MM.1S (cell line): ENCODE measurements around the gene CNTNAP2.

Source experiments
- DNase-seq: peaks from one replicate; pipeline ENCODE4 v3.0.0-alpha.2; 2015
- H2AFZ ChIP-seq: fragments of 300-600 bp; sonication (generic); 2 replicates; pipeline ENCODE4 v1.6.0; 2016; ENCODE audit warnings: antibody characterized with exemption, low read length
- H3F3A ChIP-seq: fragments of 300-600 bp; sonication (generic); 2 replicates; pipeline ENCODE4 v1.6.1; 2016; ENCODE audit warnings: mild to moderate bottlenecking, antibody characterized with exemption, low read length, moderate library complexity, mixed read lengths; ENCODE audit not compliant: insufficient read depth
- H3K27ac ChIP-seq: fragments of 300-600 bp; sonication (generic); 2 replicates; pipeline ENCODE4 v1.5.1; 2016; ENCODE audit warnings: mild to moderate bottlenecking, low read length
- H3K27me3 ChIP-seq: fragments of 300-600 bp; sonication (generic); replicated peaks from 2 replicates; pipeline ENCODE4 v1.6.0; 2016; ENCODE audit warnings: low read length; ENCODE audit not compliant: insufficient read depth
- H3K36me3 ChIP-seq: fragments of 300-600 bp; sonication (generic); replicated peaks from 2 replicates; pipeline ENCODE4 v1.6.1; 2016; ENCODE audit warnings: mild to moderate bottlenecking, low read length, mixed read lengths; ENCODE audit not compliant: insufficient read depth
- H3K4me1 ChIP-seq: fragments of 300-600 bp; sonication (generic); 2 replicates; pipeline ENCODE4 v1.6.1; 2016; ENCODE audit warnings: low read length, mixed read lengths
- H3K4me2 ChIP-seq: fragments of 300-600 bp; sonication (generic); 2 replicates; pipeline ENCODE4 v1.6.0; 2016; ENCODE audit warnings: low read depth, low read length
- H3K4me3 ChIP-seq: fragments of 300-600 bp; sonication (generic); 2 replicates; pipeline ENCODE4 v1.5.1; 2016; ENCODE audit warnings: low read length, mixed read lengths
- H3K79me2 ChIP-seq: fragments of 300-600 bp; sonication (generic); 2 replicates; pipeline ENCODE4 v1.6.1; 2016; ENCODE audit warnings: mixed run types, low read length, mixed read lengths
- H3K9ac ChIP-seq: fragments of 300-600 bp; sonication (generic); 2 replicates; pipeline ENCODE4 v1.6.1; 2016; ENCODE audit warnings: low read length, mixed read lengths
- H3K9me2 ChIP-seq: fragments of 300-600 bp; sonication (generic); replicated peaks from 2 replicates; pipeline ENCODE4 v1.6.1; 2016; ENCODE audit warnings: mild to moderate bottlenecking, low read length, mixed read lengths; ENCODE audit not compliant: insufficient read depth
- H3K9me3 ChIP-seq: fragments of 300-600 bp; sonication (generic); replicated peaks from 2 replicates; pipeline ENCODE4 v1.6.1; 2016; ENCODE audit warnings: mild to moderate bottlenecking, low read length, mixed read lengths; ENCODE audit not compliant: insufficient read depth
- H4K20me1 ChIP-seq: fragments of 300-600 bp; sonication (generic); 2 replicates; pipeline ENCODE4 v1.6.1; 2016; ENCODE audit warnings: mild to moderate bottlenecking, low read length, moderate library complexity, mixed read lengths; ENCODE audit not compliant: insufficient read depth
- EZH2 ChIP-seq: fragments of 300-600 bp; sonication (generic); optimal IDR thresholded peaks from 2 replicates; pipeline ENCODE3; 2017; ENCODE audit warnings: low read depth, mild to moderate bottlenecking, antibody characterized with exemption, low read length, mixed read lengths
- EZH2phosphoT487 ChIP-seq: fragments of 300-600 bp; sonication (generic); IDR thresholded peaks from 2 replicates; pipeline ENCODE4 v1.6.1; 2018; ENCODE audit warnings: antibody characterized with exemption, low read length
- TF ChIP-seq, protein P1 (sequence below): fragments of 300-600 bp; sonication (generic); IDR thresholded peaks from 2 replicates; pipeline ENCODE4 v1.5.1; 2016; ENCODE audit warnings: antibody characterized with exemption, low read length, mixed read lengths

Gene CNTNAP2

GRCh38 chr7:147428075-147428474, 1311.5 kb downstream of the CNTNAP2 start:
- Histone ChIP-seq H3K79me2 (no peaks in the 10 kb centered on the region), H3K27me3 (no peaks in the 10 kb centered on the region), H4K20me1 (no peaks in the 10 kb centered on the region), H3K4me2 (no peak overlapping the region), H3K36me3 (no peaks in the 10 kb centered on the region), H3K9me2 (no peaks in the 10 kb centered on the region), H3K27ac (no peak overlapping the region), H3K4me1 (no peaks in the 10 kb centered on the region), H3K4me3 (no peak overlapping the region), H2AFZ (no peak overlapping the region), H3F3A (no peaks in the 10 kb centered on the region), H3K9me3 (no peaks in the 10 kb centered on the region), H3K9ac (no peak overlapping the region)
- no peak for DNase-seq
- TF ChIP-seq EZH2phosphoT487 (no peak), EZH2 (no peak)
- TF ChIP-seq, protein P1, sequence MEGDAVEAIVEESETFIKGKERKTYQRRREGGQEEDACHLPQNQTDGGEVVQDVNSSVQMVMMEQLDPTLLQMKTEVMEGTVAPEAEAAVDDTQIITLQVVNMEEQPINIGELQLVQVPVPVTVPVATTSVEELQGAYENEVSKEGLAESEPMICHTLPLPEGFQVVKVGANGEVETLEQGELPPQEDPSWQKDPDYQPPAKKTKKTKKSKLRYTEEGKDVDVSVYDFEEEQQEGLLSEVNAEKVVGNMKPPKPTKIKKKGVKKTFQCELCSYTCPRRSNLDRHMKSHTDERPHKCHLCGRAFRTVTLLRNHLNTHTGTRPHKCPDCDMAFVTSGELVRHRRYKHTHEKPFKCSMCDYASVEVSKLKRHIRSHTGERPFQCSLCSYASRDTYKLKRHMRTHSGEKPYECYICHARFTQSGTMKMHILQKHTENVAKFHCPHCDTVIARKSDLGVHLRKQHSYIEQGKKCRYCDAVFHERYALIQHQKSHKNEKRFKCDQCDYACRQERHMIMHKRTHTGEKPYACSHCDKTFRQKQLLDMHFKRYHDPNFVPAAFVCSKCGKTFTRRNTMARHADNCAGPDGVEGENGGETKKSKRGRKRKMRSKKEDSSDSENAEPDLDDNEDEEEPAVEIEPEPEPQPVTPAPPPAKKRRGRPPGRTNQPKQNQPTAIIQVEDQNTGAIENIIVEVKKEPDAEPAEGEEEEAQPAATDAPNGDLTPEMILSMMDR = no peak

GRCh38 chr7:147429961-147430360, 1313.4 kb downstream of the CNTNAP2 start:
- H3K4me2 ChIP-seq = no peak overlapping the region
- H3K27ac ChIP-seq = no peak overlapping the region
- TF ChIP-seq EZH2 (no peak), EZH2phosphoT487 (no peak)
- TF ChIP-seq, protein P1 = no peak
- H3K9me2 ChIP-seq = no peaks in the 10 kb centered on the region
- no peaks in the 10 kb centered on the region for H3K27me3 ChIP-seq
- no peak overlapping the region for H3K4me3 ChIP-seq
- no peaks in the 10 kb centered on the region for H3K36me3 ChIP-seq
- no peaks in the 10 kb centered on the region for H3K9me3 ChIP-seq
- H3F3A ChIP-seq = no peaks in the 10 kb centered on the region
- no peak for DNase-seq
- no peaks in the 10 kb centered on the region for H3K79me2 ChIP-seq
- H2AFZ ChIP-seq = no peak overlapping the region
- no peaks in the 10 kb centered on the region for H4K20me1 ChIP-seq
- no peaks in the 10 kb centered on the region for H3K4me1 ChIP-seq
- H3K9ac ChIP-seq = no peak overlapping the region

- no peak for DNase-seq
These were observed 1315.5 kb downstream of the CNTNAP2 start for GRCh38 chr7:147432079-147432478.

More at GRCh38 chr7:147432079-147432478, 1315.5 kb downstream of the CNTNAP2 start:
- no peaks in the 10 kb centered on the region for H3F3A ChIP-seq
- no peaks in the 10 kb centered on the region for H3K4me1 ChIP-seq
- H4K20me1 ChIP-seq = no peaks in the 10 kb centered on the region
- H3K9me2 ChIP-seq = no peaks in the 10 kb centered on the region
- no peak overlapping the region for H3K27ac ChIP-seq
- no peak overlapping the region for H2AFZ ChIP-seq
- TF ChIP-seq, protein P1 = no peak
- no peak overlapping the region for H3K4me3 ChIP-seq
- no peaks in the 10 kb centered on the region for H3K9me3 ChIP-seq
- H3K79me2 ChIP-seq = no peaks in the 10 kb centered on the region
- H3K9ac ChIP-seq = no peak overlapping the region
- no peak overlapping the region for H3K4me2 ChIP-seq
- H3K27me3 ChIP-seq = no peaks in the 10 kb centered on the region
- no peaks in the 10 kb centered on the region for H3K36me3 ChIP-seq
